DMS79 (cell line): ENCODE measurements around the gene MTHFD1.

Experiments used
- DNase-seq: peaks from one replicate; lab custom pipeline; 2025; lab: John Stamatoyannopoulos, UW

The MTHFD1 gene

GRCh38 chr14:64447876-64448670 is 59.9 kb downstream of the MTHFD1 start:
- DNase-seq: no peak

GRCh38 chr14:64450255-64450654 is 62.1 kb downstream of the MTHFD1 start:
- DNase-seq: no peak

GRCh38 chr14:64454671-64455070 is 66.5 kb downstream of the MTHFD1 start:
- no peak for DNase-seq

GRCh38 chr14:64459405-64460136 is 71.4 kb downstream of the MTHFD1 start:
- DNase-seq: no peak

- DNase-seq: no peak
Observed at GRCh38 chr14:64461221-64461620, 73.1 kb downstream of the MTHFD1 start.

GRCh38 chr14:64463195-64463594 is 75.0 kb downstream of the MTHFD1 start:
- DNase-seq: no peak

- no peak for DNase-seq
Observed at GRCh38 chr14:64463873-64464272, 75.7 kb downstream of the MTHFD1 start.

GRCh38 chr14:64464651-64465050 is 76.5 kb downstream of the MTHFD1 start:
- peak; percentile 46 for DNase-seq

- DNase-seq: peak; percentile 61
Observed at GRCh38 chr14:64465191-64465822, 77.2 kb downstream of the MTHFD1 start, which contains the start of gene AKAP5. Gene AKAP5 (plus strand): TSS chr14:64465499. CDS start chr14:64468395, 2,896 bp downstream.

GRCh38 chr14:64465831-64466554 is 77.8 kb downstream of the MTHFD1 start:
- peak; percentile 59 for DNase-seq

GRCh38 chr14:64467101-64467500 is 78.9 kb downstream of the MTHFD1 start:
- DNase-seq: no peak

- DNase-seq: no peak
Observed at GRCh38 chr14:64467566-64467965, 79.4 kb downstream of the MTHFD1 start.

- no peak for DNase-seq
Observed at GRCh38 chr14:64468451-64468850, 80.3 kb downstream of the MTHFD1 start.

- no peak for DNase-seq
Observed at GRCh38 chr14:64474041-64474440, 85.9 kb downstream of the MTHFD1 start.

- DNase-seq: no peak
Observed at GRCh38 chr14:64474698-64475097, 86.5 kb downstream of the MTHFD1 start.

- DNase-seq: no peak
Observed at GRCh38 chr14:64475585-64476273, 87.6 kb downstream of the MTHFD1 start.

- no peak for DNase-seq
Observed at GRCh38 chr14:64476438-64476837, 88.3 kb downstream of the MTHFD1 start.

- DNase-seq: no peak
Observed at GRCh38 chr14:64478634-64479250, 90.6 kb downstream of the MTHFD1 start.

- no peak for DNase-seq
Observed at GRCh38 chr14:64488590-64489099, 100.5 kb downstream of the MTHFD1 start.

GRCh38 chr14:64491637-64492036 is 103.5 kb downstream of the MTHFD1 start:
- no peak for DNase-seq

GRCh38 chr14:64493455-64493854 is 105.3 kb downstream of the MTHFD1 start:
- DNase-seq: no peak
